Progenitor cell of endocrine pancreas (in vitro differentiated cells): Measurements from ENCODE around the gene IL1RAP. TPM values are rescaled to one million over a fixed set of nuclear protein-coding genes. Genes with fewer than 3 reads are reported as not detected.
"Not testable (repeated sequence)": the region's sequence is repeated elsewhere in the genome, so short reads cannot be mapped to it uniquely, and the experiment has no call there.

ENCODE experiments used
- DNase-seq: peaks from one replicate; pipeline ENCODE4 v3.0.0; 2021; ENCODE audit warnings: low spot score; ENCODE audit not compliant: unreplicated experiment
- H3K27ac Mint-ChIP-seq: 2 replicates; pipeline ENCODE4 v1.8.0; 2021; ENCODE audit warnings: mild to moderate bottlenecking, moderate library complexity, mixed read lengths
- H3K27me3 Mint-ChIP-seq: 2 replicates; pipeline ENCODE4 v1.8.0; 2021; ENCODE audit warnings: mixed read lengths
- H3K36me3 Mint-ChIP-seq: 2 replicates; pipeline ENCODE4 v1.8.0; 2022; ENCODE audit warnings: mixed read lengths; ENCODE audit not compliant: insufficient read depth
- H3K4me1 Mint-ChIP-seq: 2 replicates; pipeline ENCODE4 v1.8.0; 2021; ENCODE audit warnings: low read depth, mixed read lengths
- H3K4me3 Mint-ChIP-seq: 2 replicates; pipeline ENCODE4 v1.8.0; 2021; ENCODE audit warnings: low read depth, mild to moderate bottlenecking, moderate library complexity, mixed read lengths
- H3K9me3 Mint-ChIP-seq: 2 replicates; pipeline ENCODE4 v1.8.0; 2021; ENCODE audit warnings: low read depth, mixed read lengths
- total RNA-seq: library from RNA; stranded (reverse); gene quantifications from 2 replicates; pipeline ENCODE4 v1.2.1, GENCODE V29; 2021
- TF ChIP-seq, protein P1 (sequence below): fragments of 200-600 bp; sonication (generic); IDR thresholded peaks from one replicate; pipeline ENCODE4 v1.5.0; 2021; ENCODE audit warnings: antibody characterized with exemption, mild to moderate bottlenecking; ENCODE audit not compliant: unreplicated experiment

The IL1RAP gene
- total RNA-seq, 1 donor from 2014 or later = 20.0 TPM

DNA sequence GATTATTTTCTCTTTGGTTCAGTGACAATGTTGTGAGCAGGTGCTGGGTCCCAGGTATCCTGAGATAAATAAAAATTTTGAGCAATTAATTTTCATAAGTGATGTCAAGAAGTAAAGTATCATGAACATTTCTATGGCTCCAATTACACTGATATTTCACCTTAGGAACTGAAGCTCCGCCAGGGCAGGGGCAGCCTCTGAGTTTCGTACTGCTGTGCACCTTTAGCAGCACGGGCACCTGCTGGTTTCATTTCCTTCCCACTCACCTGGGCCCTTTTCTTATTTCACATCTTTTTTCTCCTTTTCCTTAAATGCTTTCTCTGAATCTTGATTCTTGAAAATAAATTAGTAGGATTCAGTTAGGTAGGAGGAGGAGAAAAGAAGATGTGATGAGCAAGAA lies 1.2 kb upstream of the IL1RAP start:
- Mint-ChIP-seq H3K27me3 (peaks cover 8% of the 10 kb centered on the region), H3K36me3 (no peaks in the 10 kb centered on the region), H3K27ac (no peak overlapping the region), H3K4me1 (peaks cover 23% of the 10 kb centered on the region), H3K9me3 (no peaks in the 10 kb centered on the region), H3K4me3 (peak overlapping the region; percentile 85)
- TF ChIP-seq, protein P1, sequence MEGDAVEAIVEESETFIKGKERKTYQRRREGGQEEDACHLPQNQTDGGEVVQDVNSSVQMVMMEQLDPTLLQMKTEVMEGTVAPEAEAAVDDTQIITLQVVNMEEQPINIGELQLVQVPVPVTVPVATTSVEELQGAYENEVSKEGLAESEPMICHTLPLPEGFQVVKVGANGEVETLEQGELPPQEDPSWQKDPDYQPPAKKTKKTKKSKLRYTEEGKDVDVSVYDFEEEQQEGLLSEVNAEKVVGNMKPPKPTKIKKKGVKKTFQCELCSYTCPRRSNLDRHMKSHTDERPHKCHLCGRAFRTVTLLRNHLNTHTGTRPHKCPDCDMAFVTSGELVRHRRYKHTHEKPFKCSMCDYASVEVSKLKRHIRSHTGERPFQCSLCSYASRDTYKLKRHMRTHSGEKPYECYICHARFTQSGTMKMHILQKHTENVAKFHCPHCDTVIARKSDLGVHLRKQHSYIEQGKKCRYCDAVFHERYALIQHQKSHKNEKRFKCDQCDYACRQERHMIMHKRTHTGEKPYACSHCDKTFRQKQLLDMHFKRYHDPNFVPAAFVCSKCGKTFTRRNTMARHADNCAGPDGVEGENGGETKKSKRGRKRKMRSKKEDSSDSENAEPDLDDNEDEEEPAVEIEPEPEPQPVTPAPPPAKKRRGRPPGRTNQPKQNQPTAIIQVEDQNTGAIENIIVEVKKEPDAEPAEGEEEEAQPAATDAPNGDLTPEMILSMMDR = no peak
- DNase-seq = no peak

- Mint-ChIP-seq H3K9me3 (no peaks in the 10 kb centered on the region), H3K27me3 (peaks cover 8% of the 10 kb centered on the region), H3K4me1 (peaks cover 14% of the 10 kb centered on the region), H3K4me3 (peak overlapping the region; percentile 85), H3K36me3 (peaks cover 7% of the 10 kb centered on the region), H3K27ac (peak overlapping the region; percentile 47)
- TF ChIP-seq, protein P1 = no peak
- no peak for DNase-seq
Observed at GRCh38 chr3:190514413-190515153, 698 bp downstream of the IL1RAP start.

DNA sequence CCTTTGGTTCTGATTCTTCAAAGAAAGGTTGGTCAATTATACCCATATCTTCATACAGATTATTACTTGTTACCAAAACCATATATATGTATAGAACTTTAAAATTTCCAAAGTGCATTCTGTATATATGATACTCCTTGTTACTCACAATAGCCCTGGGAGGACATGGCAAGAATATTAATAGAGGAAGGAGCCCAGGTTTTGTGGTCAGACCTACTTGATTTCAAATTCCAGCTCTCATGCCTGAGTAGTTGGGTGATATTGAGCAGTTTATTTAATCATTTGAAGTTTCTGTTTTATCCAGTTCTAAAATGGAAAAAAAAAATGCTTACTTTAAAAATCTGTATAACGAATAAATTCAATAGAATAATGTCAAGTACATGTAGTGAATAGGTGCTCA lies 2.5 kb downstream of the IL1RAP start:
- H3K9me3 Mint-ChIP-seq = no peaks in the 10 kb centered on the region
- no peak overlapping the region for H3K27ac Mint-ChIP-seq
- peaks cover 8% of the 10 kb centered on the region for H3K36me3 Mint-ChIP-seq
- H3K4me1 Mint-ChIP-seq = peaks cover 15% of the 10 kb centered on the region
- no peak for DNase-seq
- TF ChIP-seq, protein P1 = no peak
- no peak overlapping the region for H3K4me3 Mint-ChIP-seq
- peaks cover 8% of the 10 kb centered on the region for H3K27me3 Mint-ChIP-seq

- DNase-seq = no peak
- TF ChIP-seq, protein P1 = no peak
- peaks cover 8% of the 10 kb centered on the region for H3K27me3 Mint-ChIP-seq
- peaks cover 15% of the 10 kb centered on the region for H3K4me1 Mint-ChIP-seq
- no peak overlapping the region for H3K4me3 Mint-ChIP-seq
- H3K27ac Mint-ChIP-seq = no peak overlapping the region
- H3K9me3 Mint-ChIP-seq = no peaks in the 10 kb centered on the region
- H3K36me3 Mint-ChIP-seq = peaks cover 8% of the 10 kb centered on the region
Observed at GRCh38 chr3:190517687-190518086, 3.8 kb downstream of the IL1RAP start.

DNA sequence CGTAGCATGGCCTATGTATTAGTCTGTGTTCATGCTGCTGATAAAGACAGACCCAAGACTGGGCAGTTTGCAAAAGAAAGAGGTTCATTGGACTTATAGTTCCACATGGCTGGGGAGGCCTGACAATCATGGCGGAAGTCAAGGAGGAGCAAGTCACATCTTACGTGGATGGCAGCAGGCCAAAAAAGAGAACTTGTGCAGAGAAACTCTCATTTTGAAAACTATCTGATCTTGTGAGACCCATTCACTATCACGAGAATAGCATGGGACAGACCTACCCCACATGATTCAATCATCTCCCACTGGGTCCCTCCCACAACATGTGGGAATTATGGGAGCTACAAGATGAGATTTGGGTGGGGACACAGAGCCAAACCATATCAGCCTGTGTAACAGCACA lies 4.6 kb downstream of the IL1RAP start:
- H3K36me3 Mint-ChIP-seq = peaks cover 12% of the 10 kb centered on the region
- H3K4me3 Mint-ChIP-seq, DNase-seq, H3K27ac Mint-ChIP-seq, H3K9me3 Mint-ChIP-seq, H3K27me3 Mint-ChIP-seq: not testable (repeated sequence)
- peaks cover 13% of the 10 kb centered on the region for H3K4me1 Mint-ChIP-seq

- Mint-ChIP-seq H3K4me1 (peaks cover 15% of the 10 kb centered on the region), H3K36me3 (peaks cover 12% of the 10 kb centered on the region), H3K9me3 (no peaks in the 10 kb centered on the region), H3K27ac (no peak overlapping the region), H3K4me3 (no peak overlapping the region), H3K27me3 (peaks cover 5% of the 10 kb centered on the region)
- TF ChIP-seq, protein P1 = no peak
- DNase-seq = no peak
Observed at GRCh38 chr3:190519886-190520285, 6.0 kb downstream of the IL1RAP start.
